SK-N-SH treated with all-trans-retinoic acid at 6 μM for 48 hours (cell line): ENCODE data around the gene YEATS2.

Experiments
- CREB5 ChIP-seq: fragments of 250-450 bp; sonication (Bioruptor Pico); IDR thresholded peaks from 2 replicates; pipeline ENCODE4 v1.5.1; 2020; ENCODE audit warnings: low read depth, mild to moderate bottlenecking, moderate library complexity
- ISL1 ChIP-seq: fragments of 250-450 bp; sonication (Bioruptor Pico); IDR thresholded peaks from 2 replicates; pipeline ENCODE4 v2.1.2; 2022; ENCODE audit warnings: mild to moderate bottlenecking, moderate library complexity
- RARB ChIP-seq: fragments of 250-450 bp; sonication (Bioruptor Pico); IDR thresholded peaks from 2 replicates; pipeline ENCODE4 v1.8.0; 2021; ENCODE audit warnings: mild to moderate bottlenecking, moderate library complexity
- ZNF70 ChIP-seq: fragments of 450-650 bp; formaldehyde crosslinking; IDR thresholded peaks from 2 replicates; pipeline ENCODE4 v1.5.0; 2020; ENCODE audit warnings: mild to moderate bottlenecking, moderate library complexity

DNA sequence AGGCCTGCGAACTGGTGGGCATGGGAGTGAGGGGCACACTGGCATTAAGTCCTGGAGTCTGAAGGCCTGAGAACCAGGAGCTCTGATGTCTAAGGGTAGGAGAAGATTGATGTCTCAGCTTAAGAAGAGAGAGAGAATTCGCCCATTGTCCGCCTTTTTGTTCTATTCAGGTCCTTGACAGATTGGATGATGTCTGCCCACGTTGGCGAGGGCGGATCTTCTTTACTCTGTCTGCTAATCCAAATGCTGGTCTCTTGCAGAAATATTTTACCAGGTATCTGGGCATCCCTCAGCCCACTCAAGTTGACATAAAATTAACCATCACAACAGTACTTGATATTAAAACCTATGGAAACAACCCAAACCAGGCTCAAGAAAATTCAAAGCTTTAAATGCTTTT is 83.6 kb downstream of the YEATS2 start:
- TF ChIP-seq ISL1 (CRISPR knock-in tag) (no peak), ZNF70 (CRISPR knock-in tag) (no peak), RARB (CRISPR knock-in tag) (no peak), CREB5 (no peak)
